Limb (tissue), 2 donors: Measurements from ENCODE around the gene RTP1.
"Not testable (repeated sequence)": the region's sequence is repeated elsewhere in the genome, so short reads cannot be mapped to it uniquely, and the experiment has no call there.

Experiments used
- DNase-seq, 2 donors: peaks; one replicate each; pipeline ENCODE4 v3.0.0-alpha.2; 2016; ENCODE audit errors: extremely low spot score in 2 of 2

The RTP1 gene

GRCh38 chr3:187238835-187239234 lies 41.5 kb downstream of the RTP1 start:
- not testable (repeated sequence) for DNase-seq

DNA sequence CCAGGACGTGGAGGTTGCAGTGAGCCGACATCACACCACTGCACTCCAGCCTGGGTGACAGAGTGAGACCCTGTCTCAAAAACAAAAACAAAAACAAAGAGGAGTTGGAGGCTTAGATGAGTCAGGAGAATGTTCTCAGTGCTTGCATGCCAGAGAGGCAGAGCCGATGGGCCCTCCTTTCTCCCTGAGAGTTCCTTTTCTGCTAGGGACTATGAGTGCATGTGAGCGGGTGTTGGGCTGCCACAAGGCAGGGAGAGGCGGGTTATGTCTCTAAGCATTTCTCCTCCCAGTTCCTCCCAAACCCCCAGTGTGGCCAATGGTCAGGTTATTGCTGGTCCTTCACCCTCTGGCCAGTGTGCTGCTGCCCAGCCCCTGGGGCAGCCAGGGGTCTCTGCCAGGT lies 45.1 kb downstream of the RTP1 start:
- DNase-seq: no peak

DNA sequence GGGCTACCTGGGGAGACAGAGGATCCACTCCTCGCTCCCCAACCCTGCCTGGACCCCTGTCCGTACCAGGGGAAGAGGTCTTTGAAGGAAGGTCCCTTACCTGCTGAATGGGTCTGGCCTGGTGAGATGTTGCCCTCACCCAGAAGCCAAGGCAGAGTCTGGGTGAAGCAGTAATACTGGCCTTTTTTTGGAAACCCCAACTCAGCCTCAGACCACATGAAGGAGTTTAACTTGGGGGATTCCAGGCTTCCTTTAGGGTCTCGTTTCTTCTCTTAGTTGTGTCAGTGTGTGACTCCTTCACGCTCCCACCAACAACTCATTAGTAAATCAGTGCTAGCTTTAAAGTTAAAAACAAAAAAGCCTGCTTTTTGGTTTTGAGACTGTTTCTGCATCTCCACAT lies 45.6 kb downstream of the RTP1 start:
- no peak for DNase-seq

GRCh38 chr3:187243933-187244524 lies 46.7 kb downstream of the RTP1 start:
- no peak for DNase-seq

GRCh38 chr3:187247398-187247797 lies 50.1 kb downstream of the RTP1 start:
- no peak for DNase-seq
